ENCODE data around the gene CPD. TPM values are rescaled to one million over a fixed set of nuclear protein-coding genes. Genes with fewer than 3 reads are reported as not detected.
"Not testable (repeated sequence)": the region's sequence is repeated elsewhere in the genome, so short reads cannot be mapped to it uniquely, and the experiment has no call there.

The CPD gene
- total RNA-seq, 1 donor from 2014 or later = 121 TPM

DNA sequence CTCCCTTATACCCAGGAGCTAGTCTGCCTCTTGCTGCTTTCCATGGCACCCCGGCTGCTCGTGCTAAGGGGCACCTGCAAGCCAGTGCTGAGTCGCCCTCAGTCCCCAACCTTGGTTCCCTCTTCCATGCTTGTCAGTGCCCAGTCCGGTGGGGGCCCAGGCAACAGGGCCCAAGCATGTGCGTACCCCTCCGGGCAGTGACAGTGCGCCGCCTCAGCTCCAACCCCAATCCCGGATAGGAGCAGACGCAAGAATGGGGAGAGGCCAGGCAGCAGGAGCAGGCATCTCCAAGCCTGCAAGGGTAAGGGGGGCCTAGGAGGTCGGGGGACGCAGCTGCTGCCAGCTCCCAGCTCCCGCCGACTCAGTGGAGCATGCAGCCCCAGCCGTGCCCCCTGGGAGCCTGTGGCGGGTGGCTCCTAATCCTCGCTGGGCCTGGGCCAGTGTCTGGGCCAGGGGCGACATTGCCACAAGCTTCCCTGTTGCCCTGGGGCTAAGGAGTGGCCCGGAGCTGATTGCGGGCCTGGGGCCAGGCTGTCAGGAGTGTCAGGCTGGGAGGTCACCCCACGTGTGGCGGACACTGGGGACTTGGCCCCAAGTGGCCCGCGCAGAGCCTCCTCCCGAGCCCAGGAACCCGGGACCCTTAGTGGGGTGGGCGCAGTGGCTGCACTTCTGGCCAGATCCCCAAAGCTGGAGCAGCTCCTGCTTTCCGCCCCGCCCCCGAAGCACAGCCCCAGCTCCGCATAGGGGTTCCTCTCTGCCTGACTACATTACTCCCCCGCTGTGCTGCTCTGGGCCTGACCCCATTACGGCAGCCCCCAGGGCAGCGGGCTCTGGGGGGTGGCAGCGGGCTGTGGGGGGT, 9.8 kb downstream of the CPD start:
- DNase-seq (ENCODE audit: low spot score) = no peak

DNA sequence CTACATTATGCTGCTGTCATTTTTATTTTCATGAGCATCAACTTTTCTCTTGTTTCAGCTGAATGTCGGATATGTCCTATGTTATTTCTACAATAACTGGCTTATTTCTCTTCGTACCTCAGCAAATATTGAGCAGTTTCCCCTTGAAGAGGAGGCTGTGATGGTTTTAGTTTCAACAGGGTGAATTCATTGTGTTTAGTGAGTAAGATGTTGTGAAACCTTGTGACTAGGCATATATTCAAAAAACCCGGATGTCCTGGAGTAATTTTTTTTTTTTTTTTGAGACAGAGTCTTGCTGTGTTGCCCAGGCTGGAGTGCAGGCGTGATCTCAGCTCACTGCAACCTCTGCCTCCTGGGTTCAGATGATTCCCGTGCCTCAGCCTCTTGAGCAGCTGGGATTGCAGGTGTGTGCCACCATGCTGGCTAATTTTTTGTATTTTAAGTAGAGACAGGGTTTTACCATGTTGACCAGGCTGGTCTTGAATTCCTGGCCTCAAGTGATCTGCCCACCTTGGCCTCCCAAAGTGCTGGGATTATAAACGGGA, 11.1 kb downstream of the CPD start:
- no peak for DNase-seq (ENCODE audit: low spot score)

DNA sequence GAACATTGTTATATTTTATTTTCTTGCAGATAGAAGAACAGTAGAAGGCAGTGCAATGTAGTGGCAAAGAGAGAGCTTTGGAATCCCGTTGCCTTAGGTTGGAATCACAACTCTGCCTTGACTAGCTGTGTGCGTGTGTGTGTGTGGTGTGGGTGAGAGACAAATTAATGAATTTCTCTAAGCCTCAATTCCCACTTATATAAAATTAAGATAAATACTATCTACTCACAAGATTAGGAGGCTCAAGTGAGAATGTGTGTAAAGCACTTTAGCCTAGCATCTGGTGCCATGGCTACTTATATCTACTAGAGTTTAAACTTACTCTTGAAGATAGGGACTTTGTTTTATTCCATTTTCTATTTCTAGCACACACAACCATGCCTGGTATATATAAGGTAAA, 12.8 kb downstream of the CPD start:
- DNase-seq (ENCODE audit: low spot score) = no peak

DNA sequence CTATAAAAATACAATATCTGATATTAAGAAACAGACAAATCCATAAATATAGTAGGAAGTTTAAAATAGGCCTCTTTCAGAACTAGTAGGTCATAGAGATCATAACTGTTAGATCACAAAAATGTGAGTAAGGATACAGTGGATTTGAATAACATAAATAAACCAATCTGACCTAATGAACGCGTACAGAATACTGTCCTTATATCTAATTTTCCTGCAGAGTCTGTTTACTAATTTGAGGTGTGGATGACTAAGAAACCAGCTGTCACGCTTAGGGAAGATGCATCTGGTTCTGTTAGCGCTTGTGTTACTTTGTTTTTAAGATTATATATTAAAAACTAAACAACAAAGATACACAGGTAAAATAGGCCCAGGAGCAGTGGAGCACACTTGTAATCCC, 14.8 kb downstream of the CPD start:
- no peak for DNase-seq (ENCODE audit: low spot score)

DNA sequence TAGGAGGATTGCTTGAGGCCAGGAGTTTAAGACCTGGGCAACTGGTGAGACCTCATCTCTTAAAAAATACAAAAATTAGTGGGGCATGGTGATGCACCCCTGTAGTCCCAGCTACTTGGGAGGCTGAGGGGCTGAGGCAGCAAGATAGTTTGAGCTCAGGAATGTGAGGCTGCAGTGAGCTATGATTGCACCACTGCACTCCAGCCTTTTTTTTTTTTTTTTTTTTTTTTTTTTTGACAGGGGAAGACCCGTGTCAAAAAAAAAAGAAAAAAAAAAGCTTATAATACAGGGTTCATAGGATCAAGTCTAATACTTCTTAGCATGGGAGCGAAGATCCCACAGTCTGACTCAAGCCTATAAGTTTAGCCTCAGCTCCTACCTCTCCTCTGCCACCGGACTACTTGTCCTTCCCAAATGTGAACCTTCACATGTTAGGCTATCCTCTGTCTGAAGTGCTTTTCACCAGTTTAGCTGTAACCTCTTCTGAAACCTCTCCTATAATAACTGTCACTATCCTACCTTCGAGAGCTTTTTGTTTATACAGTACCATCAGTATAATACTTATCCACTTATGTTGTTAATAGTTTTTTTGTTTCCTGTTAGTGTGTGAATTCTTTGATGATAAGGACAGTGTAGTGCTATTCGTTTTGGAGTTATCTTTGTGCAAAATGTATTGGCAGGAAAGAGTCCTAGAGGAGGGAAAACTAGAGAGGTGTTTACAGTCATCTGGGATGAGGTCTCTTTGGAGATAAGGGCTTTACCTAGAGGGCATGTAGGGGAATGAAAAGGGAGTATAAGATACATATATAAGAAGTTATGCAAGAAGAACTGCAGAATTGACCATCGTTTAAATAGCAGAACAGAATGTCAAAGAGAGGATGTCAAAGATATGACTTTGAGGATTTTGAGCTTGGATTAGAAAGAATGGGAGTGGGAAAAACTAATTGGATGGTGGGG, 15.5 kb downstream of the CPD start:
- no peak for DNase-seq (ENCODE audit: low spot score)

DNA sequence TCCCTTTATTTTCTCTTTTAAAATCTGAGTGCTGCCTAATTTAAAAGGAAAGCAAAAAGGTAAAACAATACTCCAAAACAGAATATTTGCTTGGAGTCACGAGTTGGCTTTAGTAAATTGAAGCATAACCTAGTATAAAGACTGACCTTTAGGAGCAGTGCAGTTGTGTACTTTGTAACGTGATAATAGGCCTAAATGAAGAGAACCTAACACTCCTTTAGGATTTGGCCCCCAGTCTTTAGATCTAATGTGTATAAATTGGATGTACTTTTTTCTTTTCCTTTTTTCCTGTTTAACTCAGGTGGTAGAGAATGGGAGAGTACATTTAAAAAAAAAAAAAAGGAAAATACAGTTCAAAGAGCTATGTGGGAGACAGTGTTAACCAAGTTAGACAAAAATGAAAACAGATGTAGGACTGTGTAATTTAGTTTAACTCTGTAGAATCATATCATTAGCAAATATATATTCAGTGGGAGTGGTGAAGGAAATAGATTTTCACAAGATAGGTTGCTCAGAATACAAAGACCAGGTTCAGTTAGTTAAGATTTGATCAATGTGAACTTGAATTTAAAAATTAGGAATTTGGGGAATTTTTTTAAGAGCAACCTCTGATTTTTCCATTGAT, 16.8 kb downstream of the CPD start:
- no peak for DNase-seq (ENCODE audit: low spot score)

DNA sequence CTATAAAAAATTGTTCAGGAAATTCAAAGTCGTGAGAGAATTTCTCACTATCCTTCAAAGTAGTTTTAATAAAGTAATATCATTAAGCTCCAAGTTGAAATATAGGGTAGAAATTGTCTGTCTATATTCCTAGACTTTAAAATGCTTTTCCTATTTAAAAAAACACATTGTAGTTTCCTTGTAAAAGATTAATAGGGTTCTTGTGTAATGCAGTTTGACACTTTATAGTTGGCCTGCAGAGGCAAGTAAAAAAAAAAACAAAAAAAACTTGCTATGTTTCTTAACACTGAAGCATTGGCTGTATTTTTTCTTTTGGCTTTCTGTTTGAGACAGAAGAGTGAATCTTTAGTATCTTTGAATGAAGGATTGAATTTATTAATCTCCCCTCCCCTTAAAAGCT, 17.4 kb downstream of the CPD start:
- DNase-seq (ENCODE audit: low spot score) = no peak

DNA sequence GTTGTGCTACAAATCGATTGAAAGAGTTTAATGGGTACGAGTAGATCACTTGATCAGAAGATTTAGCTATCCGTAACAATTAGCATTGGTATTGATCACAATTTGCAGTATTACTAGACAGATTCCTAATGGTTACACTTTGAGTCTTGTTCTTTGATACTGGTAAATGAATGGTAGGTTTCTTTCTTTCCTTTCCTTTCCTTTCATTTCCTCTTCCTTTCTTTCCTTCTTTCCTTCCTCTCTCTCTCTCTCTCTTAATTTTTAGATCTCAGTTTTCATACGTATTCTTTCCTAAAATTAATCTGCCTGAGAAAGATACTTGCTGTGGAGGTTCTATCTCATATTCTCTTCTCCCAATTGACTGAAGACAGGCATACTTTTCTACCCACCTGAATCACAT, 17.9 kb downstream of the CPD start:
- DNase-seq (ENCODE audit: low spot score) = no peak

DNA sequence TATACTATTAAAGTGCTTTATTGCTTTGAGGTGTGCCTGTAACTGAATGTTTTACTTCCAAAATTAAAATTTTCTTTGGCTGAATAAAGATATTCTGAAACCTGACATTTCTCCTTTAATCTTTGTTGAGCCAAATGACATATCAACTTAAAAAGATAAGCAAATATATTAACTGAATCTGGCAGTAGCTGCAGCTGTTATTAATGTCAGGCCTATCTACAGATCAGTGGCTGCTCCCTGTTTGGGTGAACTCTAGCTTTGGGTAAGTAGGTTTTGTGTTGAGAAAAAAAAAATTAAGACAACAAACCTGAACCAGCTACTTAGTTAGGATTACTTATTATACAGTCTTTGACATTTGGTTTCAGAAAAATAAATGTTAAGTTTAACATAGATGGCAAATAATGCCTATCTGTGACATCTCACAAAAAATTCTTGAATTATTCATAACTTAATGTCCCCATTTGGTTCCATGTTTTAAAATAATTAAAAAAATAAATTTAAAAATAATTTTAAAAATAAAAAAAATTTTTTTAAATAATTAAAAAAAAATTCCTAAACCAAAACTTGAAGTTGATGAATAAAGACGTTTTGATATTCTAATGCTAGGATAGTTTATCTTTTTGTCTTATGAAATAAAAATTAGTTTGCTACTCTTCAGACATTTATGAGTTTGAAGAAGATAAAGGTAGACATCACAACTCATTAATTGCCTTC, 19.8 kb downstream of the CPD start:
- DNase-seq (ENCODE audit: low spot score) = no peak

DNA sequence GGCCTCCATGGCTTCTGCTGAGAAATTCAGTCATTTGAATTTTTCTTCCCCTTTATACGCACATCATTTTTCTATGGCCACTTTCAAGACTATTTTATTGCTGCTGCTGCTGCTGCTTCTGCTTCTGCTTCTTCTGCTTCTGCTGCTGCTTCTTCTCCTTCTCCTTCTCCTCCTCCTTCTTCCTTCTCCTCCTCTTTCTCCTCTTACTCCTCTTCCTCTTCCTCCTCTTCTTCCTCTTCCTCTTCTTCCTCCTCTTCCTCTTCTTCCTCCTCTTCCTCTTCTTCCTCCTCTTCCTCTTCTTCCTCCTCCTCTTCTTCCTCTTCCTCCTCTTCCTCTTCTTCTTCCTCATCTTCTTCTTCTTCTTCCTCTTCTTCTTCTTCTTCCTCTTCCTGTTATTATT, 22.4 kb downstream of the CPD start:
- no peak for DNase-seq (ENCODE audit: low spot score)

DNA sequence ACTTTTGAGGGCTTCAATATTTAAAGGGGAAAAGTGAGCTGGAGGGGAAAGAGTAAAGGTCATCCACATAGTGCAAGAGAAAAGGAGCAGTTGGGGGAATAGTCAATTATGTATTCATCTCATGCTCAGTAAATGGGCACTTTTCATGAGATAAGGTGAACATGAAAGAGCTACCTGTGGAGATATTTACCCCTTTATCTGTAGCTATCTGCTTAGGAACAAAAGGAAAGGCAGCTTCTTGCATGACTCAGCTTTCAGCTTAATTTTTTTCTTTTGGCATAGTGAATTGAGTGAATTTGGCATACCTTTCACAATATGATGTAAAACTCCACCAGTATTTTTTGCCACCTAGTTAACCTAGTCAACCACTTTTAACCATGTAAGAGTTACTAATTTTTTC, 26.4 kb downstream of the CPD start:
- no peak for DNase-seq (ENCODE audit: low spot score)

DNA sequence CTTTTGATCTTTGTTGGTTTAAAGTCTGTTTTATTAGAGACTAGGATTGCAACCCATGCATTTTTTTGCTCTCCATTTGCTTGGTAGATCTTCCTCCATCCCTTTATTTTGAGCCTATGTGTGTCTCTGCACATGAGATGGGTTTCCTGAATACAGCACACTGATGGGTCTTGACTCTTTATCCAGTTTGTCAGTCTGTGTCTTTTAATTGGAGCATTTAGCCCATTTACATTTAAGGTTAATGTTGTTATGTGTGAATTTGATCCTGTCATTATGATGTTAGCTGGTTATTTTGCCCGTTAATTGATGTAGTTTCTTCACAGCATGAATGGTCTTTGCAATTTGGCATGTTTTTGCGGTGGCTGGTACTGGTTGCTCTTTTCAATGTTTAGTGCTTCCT, 31.9 kb downstream of the CPD start:
- DNase-seq (ENCODE audit: low spot score) = not testable (repeated sequence)

DNA sequence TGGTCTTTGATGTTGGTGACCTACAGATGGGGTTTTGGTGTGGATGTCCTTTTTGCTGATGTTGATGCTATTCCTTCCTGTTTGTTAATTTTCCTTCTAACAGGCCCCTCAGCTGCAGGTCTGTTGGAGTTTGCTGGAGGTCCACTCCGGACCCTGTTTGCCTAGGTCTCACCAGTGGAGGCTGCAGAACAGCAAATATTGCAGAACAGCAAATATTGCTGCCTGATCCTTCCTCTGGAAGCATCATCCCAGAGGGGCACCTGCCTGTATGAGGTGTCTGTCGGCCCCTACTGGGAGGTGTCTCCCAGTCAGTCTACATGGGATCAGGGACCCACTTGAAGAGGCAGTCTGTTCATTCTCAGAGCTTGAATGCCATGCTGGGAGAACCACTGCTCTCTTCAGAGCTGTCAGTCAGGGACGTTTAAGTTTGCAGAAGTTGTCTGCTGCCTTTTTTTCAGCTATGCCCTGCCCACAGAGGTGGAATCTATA, 33.3 kb downstream of the CPD start:
- DNase-seq (ENCODE audit: low spot score) = not testable (repeated sequence)

DNA sequence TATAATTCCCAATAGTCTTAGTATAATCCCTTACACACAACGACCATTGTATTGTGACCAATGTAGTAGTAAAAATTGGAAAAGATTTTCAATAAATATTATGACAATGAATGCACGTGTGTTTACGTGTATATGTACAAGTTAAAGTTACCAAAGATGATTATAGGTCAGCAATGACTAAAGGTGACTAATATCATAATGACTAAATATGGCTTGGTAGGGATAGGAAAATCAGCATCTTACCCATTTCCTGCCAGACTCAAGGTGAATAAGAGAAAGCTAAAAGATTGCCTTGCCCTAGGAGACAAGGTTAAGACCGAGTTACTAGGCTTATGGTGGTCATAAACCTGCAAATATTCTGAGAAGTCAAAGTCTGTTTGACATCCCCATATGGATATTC, 34.4 kb downstream of the CPD start:
- no peak for DNase-seq (ENCODE audit: low spot score)

DNA sequence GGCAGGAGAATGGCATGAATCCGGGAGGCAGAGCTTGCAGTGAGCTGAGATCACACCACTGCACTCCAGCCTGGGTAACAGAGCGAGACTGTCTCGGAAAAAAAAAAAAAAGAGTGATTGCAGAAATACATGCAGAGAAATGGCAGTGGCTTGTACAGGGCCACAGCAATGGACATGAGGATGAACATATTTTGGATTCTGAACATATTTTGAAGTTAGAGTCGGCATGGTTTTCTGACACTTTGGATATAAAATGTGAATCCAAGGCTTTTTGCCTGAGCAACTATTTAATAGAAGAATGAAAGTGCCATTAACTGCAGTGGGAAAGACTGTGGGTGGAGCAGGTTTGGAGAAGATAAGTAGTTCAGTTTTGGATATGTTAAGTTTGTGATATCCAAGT, 35.8 kb downstream of the CPD start:
- peak; percentile 26 for DNase-seq (ENCODE audit: low spot score)

DNA sequence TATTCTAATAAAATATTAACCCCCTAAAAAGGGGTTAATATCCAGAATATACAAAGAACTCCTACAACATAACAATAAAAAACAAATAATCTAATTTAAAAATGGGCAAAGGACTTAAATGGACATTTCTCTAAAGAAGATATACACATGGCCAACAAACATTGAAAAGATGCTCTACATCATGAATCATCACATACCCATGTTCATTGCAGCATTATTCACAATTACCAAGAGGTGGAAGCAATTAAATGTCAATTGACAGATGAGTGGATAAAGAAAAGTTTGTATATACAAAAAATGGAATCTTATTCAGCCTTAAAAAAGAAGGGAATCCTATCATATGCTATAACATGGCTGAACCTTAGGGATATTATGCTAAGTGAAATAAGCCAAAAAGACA, 36.8 kb downstream of the CPD start:
- DNase-seq (ENCODE audit: low spot score) = no peak

DNA sequence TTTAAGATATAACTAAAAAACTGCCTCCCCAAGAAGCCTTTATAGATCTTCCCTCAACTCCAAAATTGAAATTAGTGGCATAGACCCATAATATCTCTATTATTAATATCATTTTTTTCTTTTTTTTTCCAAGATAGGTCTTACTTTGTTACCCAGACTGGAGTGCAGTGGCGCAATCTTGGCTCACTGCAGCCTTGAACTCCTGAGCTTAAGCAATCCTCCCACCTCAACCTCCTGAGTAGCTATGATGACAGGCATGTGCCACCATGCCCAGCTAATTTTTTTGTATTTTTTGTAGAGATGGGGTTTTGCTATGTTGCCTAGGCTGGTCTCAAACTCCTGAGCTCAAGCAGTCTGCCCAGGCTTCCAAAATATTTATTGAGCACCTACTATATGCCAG, 39.3 kb downstream of the CPD start:
- not testable (repeated sequence) for DNase-seq (ENCODE audit: low spot score)

DNA sequence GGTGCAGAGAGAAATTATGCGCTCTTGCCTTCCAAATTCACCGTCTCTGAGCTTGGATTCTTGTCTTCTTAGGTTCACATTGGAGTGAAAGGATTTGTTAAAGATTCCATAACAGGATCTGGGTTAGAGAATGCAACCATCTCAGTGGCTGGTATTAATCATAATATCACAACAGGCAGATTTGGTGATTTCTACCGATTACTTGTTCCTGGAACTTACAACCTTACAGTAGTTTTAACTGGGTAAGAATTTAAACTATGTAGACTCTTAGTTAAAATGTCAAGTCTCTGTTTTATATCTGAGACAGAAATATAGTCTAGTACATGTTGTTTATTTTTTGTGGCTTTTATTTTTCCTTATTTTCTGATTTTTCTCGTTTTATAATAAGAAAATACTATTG, 42.9 kb downstream of the CPD start:
- peak; percentile 43 for DNase-seq (ENCODE audit: low spot score)

DNA sequence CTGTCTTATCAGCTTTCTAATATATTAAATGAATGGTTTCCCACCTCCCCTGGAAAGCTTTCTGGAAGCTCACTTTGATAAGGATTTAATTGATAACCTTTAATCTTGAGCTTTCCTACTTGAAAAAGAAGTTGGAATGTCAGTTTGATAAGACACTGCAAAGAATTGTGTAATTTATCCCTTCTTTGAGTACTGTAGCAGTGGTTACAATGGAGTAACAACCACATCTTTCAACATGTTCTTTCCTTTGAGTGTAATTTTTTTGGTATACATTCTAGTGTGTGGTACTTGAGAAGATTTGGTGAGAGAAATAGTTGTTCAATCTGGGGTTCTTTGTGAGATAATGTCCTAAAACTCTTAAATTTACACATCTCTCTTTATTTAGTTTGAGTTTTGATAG, 43.4 kb downstream of the CPD start:
- DNase-seq (ENCODE audit: low spot score) = peak; percentile 8

DNA sequence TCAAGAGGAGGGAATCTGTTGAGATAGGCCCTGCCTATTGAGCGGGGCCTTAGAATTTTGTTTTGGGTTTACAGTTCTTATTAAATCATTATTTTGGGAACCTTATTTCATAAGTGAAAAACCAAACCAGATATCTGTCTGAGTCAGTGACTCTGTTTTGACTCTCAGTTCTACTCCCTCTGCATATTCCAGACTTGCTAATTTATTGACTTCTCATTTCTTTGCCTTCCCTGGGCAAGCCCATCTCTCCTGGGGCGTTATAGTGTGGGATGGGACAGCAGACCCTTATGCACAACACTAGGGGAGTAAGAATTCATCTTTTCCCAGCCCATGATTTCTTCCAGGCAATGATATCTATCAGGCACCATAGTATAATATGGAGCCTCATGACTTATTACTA, 45.7 kb downstream of the CPD start:
- no peak for DNase-seq (ENCODE audit: low spot score)

DNA sequence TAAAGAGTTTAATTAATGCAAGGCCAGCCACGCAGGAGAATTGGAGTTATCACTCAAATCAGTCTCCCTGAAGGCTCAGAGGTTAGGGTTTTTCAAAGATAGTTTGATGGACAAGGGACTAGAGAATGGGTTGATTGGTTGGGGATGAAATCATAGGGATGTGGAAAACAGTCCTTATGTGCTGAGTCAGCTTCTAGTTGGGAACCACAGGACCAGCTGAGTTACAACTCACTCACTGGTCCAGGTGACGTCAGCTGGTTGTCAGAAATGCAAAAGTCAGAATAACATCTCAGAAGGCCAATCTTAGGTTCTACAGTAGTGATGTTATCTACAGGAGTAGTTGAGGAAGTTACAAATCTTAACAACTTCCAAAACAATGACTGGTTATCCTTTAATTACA, 47.6 kb downstream of the CPD start:
- no peak for DNase-seq (ENCODE audit: low spot score)
